DMS114 treated with DMSO at 0.1 percent for 48 hours (cell line): Measurements from ENCODE around the gene GNAT1.
A peak's percentile ranks its signal among the peaks of the same experiment; 100 is the strongest.
"Not testable (repeated sequence)": the region's sequence is repeated elsewhere in the genome, so short reads cannot be mapped to it uniquely, and the experiment has no call there.

Experiments
- DNase-seq: peaks from one replicate; lab custom pipeline; 2025; ENCODE audit not compliant: unreplicated experiment; lab: John Stamatoyannopoulos, UW

Gene GNAT1

GRCh38 chr3:50218448-50218847, 27.0 kb downstream of the GNAT1 start:
- no peak for DNase-seq

- no peak for DNase-seq
Observed at GRCh38 chr3:50219285-50219684, 27.9 kb downstream of the GNAT1 start.

- DNase-seq = no peak
Observed at GRCh38 chr3:50220109-50220508, 28.7 kb downstream of the GNAT1 start.

- no peak for DNase-seq
Observed at GRCh38 chr3:50221051-50221410, 29.6 kb downstream of the GNAT1 start.

GRCh38 chr3:50221411-50222168, 30.2 kb downstream of the GNAT1 start:
- no peak for DNase-seq

- no peak for DNase-seq
Observed at GRCh38 chr3:50222169-50222528, 30.7 kb downstream of the GNAT1 start.

- no peak for DNase-seq
Observed at GRCh38 chr3:50224639-50225038, 33.2 kb downstream of the GNAT1 start.

- DNase-seq = peak; percentile 24
Observed at GRCh38 chr3:50226888-50227389, 35.5 kb downstream of the GNAT1 start.

- peak; percentile 75 for DNase-seq
Observed at GRCh38 chr3:50227390-50228183, 36.2 kb downstream of the GNAT1 start.

GRCh38 chr3:50228184-50228763, 36.9 kb downstream of the GNAT1 start:
- not testable (repeated sequence) for DNase-seq

GRCh38 chr3:50229490-50229889, 38.1 kb downstream of the GNAT1 start:
- no peak for DNase-seq

GRCh38 chr3:50230104-50230793, 38.8 kb downstream of the GNAT1 start:
- DNase-seq = no peak

- DNase-seq = no peak
Observed at GRCh38 chr3:50230794-50231125, 39.4 kb downstream of the GNAT1 start.

- no peak for DNase-seq
Observed at GRCh38 chr3:50231581-50231980, 40.2 kb downstream of the GNAT1 start.

GRCh38 chr3:50232303-50232702, 40.9 kb downstream of the GNAT1 start:
- no peak for DNase-seq

- DNase-seq = no peak
Observed at GRCh38 chr3:50233176-50233575, 41.8 kb downstream of the GNAT1 start.

- DNase-seq = peak; percentile 94
Observed at GRCh38 chr3:50235716-50236483, 44.5 kb downstream of the GNAT1 start, which contains the start of gene GNAI2. Gene GNAI2, plus strand, starts transcription at chr3:50236204. Its CDS starts 132 bp downstream, at chr3:50236336.

GRCh38 chr3:50236484-50237132, 45.2 kb downstream of the GNAT1 start:
- no peak for DNase-seq

- no peak for DNase-seq
Observed at GRCh38 chr3:50237133-50237651, 45.8 kb downstream of the GNAT1 start.
